Measurements from ENCODE around the gene BIN1. TPM values are rescaled to one million over a fixed set of nuclear protein-coding genes. Genes with fewer than 3 reads are reported as not detected.

Gene BIN1
- total RNA-seq, 1 experiment from 2014 or later, result 58.6 TPM

- ATAC-seq (no peak), DNase-seq (ENCODE audit: low read depth, low spot score) (no peak)
- in situ Hi-C loops (cut with HindIII; ENCODE audit: low pct_unique_long_range_greater_than_20kb, low sequenced_read_pairs), result no loop called here
- H3K4me3 ChIP-seq (ENCODE audit: low read depth in 2 of 2, low read length in 2 of 2), result no peak overlapping the region
- no peaks in the 10 kb centered on the region for H3K27me3 ChIP-seq (ENCODE audit: control insufficient read depth, insufficient read depth, low read length)
- no peak overlapping the region for H3K27ac ChIP-seq (ENCODE audit: low read length)
- intact Hi-C loops (cut with micrococcal nuclease; ENCODE audit: unreplicated experiment), result no loop called here
- ChIA-PET POLR2A (no interaction called here), CTCF (no interaction called here)
- H3K4me1 ChIP-seq (ENCODE audit: control insufficient read depth, insufficient read depth, low read length), result peaks cover 16% of the 10 kb centered on the region
- TF ChIP-seq CTCF (IDR thresholded peaks at IDR 0.05) (no peak), TCF7L2 (IDR thresholded peaks at IDR 0.05; ENCODE audit: low read depth, low read length) (no peak), SIN3A (IDR thresholded peaks at IDR 0.05; ENCODE audit: borderline replicate concordance, insufficient read depth, low read depth, low read length) (no peak), POLR2AphosphoS5 (IDR thresholded peaks at IDR 0.05; ENCODE audit: low read depth, low read length) (no peak), REST (IDR thresholded peaks at IDR 0.05; ENCODE audit: insufficient read depth in 1 of 2, low read depth in 2 of 2, low read length in 1 of 2) (no peak)
- BruUV-seq (replicated peaks), result no TSS peak
- no peaks in the 10 kb centered on the region for H3K9me3 ChIP-seq (ENCODE audit: control insufficient read depth, insufficient read depth, low read depth, low read length)
- H3K36me3 ChIP-seq (ENCODE audit: control insufficient read depth, insufficient read depth, low read length), result no peaks in the 10 kb centered on the region
Measured at GRCh38 chr2:127092306-127092705, 14.6 kb downstream of the BIN1 start.

GRCh38 chr2:127091886-127092285, 15.1 kb downstream of the BIN1 start:
- no peaks in the 10 kb centered on the region for H3K9me3 ChIP-seq (ENCODE audit: control insufficient read depth, insufficient read depth, low read depth, low read length)
- TF ChIP-seq CTCF (IDR thresholded peaks at IDR 0.05), result no peak
- no peak for TF ChIP-seq POLR2AphosphoS5 (IDR thresholded peaks at IDR 0.05; ENCODE audit: low read depth, low read length)
- TF ChIP-seq REST (IDR thresholded peaks at IDR 0.05; ENCODE audit: insufficient read depth in 1 of 2, low read depth in 2 of 2, low read length in 1 of 2), result no peak
- no peak for TF ChIP-seq TCF7L2 (IDR thresholded peaks at IDR 0.05; ENCODE audit: low read depth, low read length)
- no peak for TF ChIP-seq SIN3A (IDR thresholded peaks at IDR 0.05; ENCODE audit: borderline replicate concordance, insufficient read depth, low read depth, low read length)
- POLR2A ChIA-PET, result no interaction called here
- H3K4me1 ChIP-seq (ENCODE audit: control insufficient read depth, insufficient read depth, low read length), result peaks cover 20% of the 10 kb centered on the region
- no TSS peak for BruUV-seq (replicated peaks)
- in situ Hi-C loops (cut with HindIII; ENCODE audit: low pct_unique_long_range_greater_than_20kb, low sequenced_read_pairs) (no loop called here), intact Hi-C loops (cut with micrococcal nuclease; ENCODE audit: unreplicated experiment) (no loop called here)
- no peaks in the 10 kb centered on the region for H3K27me3 ChIP-seq (ENCODE audit: control insufficient read depth, insufficient read depth, low read length)
- ATAC-seq (no peak), DNase-seq (ENCODE audit: low read depth, low spot score) (no peak)
- H3K36me3 ChIP-seq (ENCODE audit: control insufficient read depth, insufficient read depth, low read length), result no peaks in the 10 kb centered on the region
- H3K27ac ChIP-seq (ENCODE audit: low read length), result no peak overlapping the region
- CTCF ChIA-PET, result no interaction called here
- H3K4me3 ChIP-seq (ENCODE audit: low read depth in 2 of 2, low read length in 2 of 2), result no peak overlapping the region

Measured in Panc1 (cell line).